ENCODE measurements around the gene SH3BGR.

DNA sequence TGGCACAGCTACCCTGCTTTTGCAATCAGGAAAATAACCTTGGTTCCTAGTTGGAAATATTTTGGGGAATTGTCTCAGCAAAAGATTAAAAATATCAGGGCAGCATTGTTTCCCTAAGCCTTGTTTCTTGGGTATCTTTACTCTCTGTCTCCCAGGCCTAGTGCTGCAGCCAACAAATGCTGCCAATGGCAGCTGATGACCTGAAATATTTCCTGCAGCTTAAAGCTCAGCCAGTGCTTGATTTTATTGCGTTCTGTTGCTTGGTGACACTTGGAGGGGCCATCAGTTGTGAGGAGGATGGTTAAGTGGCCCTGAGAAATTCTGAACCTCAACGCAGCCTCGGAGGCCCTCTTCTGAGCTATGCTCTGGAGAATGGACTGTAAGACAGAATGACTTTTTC, 101.6 kb downstream of the SH3BGR start:
- TF ChIP-seq, protein P1, sequence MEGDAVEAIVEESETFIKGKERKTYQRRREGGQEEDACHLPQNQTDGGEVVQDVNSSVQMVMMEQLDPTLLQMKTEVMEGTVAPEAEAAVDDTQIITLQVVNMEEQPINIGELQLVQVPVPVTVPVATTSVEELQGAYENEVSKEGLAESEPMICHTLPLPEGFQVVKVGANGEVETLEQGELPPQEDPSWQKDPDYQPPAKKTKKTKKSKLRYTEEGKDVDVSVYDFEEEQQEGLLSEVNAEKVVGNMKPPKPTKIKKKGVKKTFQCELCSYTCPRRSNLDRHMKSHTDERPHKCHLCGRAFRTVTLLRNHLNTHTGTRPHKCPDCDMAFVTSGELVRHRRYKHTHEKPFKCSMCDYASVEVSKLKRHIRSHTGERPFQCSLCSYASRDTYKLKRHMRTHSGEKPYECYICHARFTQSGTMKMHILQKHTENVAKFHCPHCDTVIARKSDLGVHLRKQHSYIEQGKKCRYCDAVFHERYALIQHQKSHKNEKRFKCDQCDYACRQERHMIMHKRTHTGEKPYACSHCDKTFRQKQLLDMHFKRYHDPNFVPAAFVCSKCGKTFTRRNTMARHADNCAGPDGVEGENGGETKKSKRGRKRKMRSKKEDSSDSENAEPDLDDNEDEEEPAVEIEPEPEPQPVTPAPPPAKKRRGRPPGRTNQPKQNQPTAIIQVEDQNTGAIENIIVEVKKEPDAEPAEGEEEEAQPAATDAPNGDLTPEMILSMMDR (IDR thresholded peaks at IDR 0.05) = no peak
- TF ChIP-seq ZFX (IDR thresholded peaks at IDR 0.05; ENCODE audit: borderline replicate concordance) = no peak

All from 22Rv1 (cell line).